HUDEP-2 (cell line): ENCODE results near the gene COL9A1.

ENCODE experiments used
- DNase-seq, 76 experiments: peaks; one replicate each; lab custom pipeline; 2025; ENCODE audit not compliant: unreplicated experiment in 76 of 76; lab: John Stamatoyannopoulos, UW

COL9A1 gene

DNA sequence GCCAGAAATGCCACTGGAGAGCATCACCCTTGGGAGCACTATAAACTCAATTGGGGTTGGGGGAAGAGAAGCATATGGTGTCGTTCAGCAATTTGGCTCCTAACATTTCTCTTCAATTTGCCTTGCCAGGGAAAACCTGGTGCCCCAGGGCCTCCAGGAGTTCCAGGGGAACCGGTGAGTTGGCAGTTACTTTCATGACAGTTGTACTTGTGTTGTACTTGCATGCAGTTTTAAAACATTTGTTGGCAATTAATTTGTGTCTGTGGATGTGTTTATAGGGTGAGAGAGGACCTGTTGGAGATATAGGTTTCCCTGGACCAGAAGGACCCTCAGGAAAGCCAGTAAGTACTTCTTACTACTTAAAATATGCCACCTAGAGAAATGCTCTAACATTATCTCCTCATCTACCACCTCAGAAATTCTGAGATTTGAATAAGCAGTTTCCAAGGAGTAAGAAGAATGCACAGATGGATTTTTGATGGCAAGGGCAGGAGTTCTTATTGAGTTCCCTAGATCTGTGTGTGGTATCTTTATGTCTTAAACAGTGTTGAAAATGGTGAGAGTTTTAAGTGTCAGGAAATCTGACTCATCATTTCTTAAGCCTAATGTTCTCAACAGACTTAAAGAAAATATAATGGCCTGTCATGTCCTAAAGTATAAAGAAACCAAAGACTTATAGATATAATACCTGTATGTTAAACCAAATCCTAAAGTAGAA lies 122.5 kb downstream of the COL9A1 start:
- no peak for DNase-seq

GRCh38 chr6:70176842-70177550 lies 125.9 kb downstream of the COL9A1 start:
- no peak for DNase-seq

DNA sequence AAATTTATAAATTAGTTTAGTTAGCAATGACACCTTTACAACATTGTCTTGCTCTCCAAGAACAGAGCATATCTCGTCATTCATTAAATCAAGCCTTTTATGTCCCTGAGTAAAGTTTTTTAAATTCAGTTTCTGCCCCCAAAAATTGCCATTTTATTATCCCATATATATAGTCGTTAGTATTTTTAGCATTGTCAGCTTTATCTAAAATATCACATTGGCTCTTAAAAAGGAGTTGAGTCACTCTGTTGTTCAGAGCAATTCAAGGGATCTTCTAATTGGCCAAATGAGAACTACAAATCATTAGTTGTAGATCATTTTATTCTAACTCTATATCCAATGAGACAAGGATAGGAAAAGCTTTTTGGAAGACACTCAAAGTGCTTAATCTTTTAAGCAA lies 127.1 kb downstream of the COL9A1 start:
- DNase-seq: no peak

GRCh38 chr6:70172252-70172651 lies 130.6 kb downstream of the COL9A1 start:
- no peak for DNase-seq

- DNase-seq: no peak
These were observed 131.6 kb downstream of the COL9A1 start for GRCh38 chr6:70171236-70171635.

DNA sequence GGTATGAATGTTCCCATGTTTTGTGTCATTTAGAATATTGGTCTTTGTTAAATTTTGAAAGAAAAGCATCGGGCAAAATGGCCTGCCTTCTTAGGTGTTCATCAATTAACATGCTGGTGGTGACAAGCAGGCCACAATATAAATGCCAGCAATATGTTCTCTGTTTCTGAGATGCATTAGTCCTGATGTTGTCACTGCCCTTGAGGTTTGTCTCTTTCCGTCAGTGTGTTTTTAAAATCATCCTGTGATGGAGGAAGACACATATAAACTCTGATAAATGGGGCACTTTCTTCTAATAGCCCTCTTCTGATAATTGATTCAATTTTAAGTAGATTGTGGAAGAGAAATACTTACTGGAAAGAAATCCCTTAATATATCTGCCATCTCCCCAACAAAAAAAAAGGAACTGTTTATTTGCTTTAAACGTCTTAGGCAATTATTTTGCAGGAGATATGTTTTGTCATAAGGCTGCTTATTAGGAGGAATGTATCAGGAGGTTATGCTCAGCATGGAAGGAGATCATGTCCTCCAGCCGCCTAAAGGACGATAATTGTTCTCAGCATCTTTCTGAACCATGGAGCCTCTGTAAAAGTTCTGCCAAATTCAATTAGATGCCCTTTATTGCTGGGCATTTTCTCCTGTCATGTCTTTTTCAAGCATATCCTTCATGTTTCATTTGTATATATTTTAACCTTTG lies 134.1 kb downstream of the COL9A1 start:
- DNase-seq: no peak
